DND-41 (cell line): Measurements from ENCODE around the gene FAM169A.

ENCODE experiments used
- ATAC-seq: fragments of 200-7000 bp; cut with Tn5 transposase; 3 replicates; pipeline ENCODE4 v1.9.1; 2021; ENCODE audit warnings: low read depth; ENCODE audit not compliant: insufficient read depth
- DNase-seq: peaks from one replicate; pipeline ENCODE4 v3.0.0-alpha.2; 2020
- H2AFZ ChIP-seq: 2 replicates; pipeline ENCODE4 v1.6.0; 2012; ENCODE audit warnings: low read depth, low read length
- H3K27ac ChIP-seq: 2 replicates; pipeline ENCODE4 v1.5.1; 2012; ENCODE audit warnings: low read length, inconsistent platforms
- H3K27me3 ChIP-seq: fragments of 200-600 bp; sonication (generic); 2 replicates; pipeline ENCODE4 v1.6.0; 2012; ENCODE audit warnings: low read length, mild to moderate bottlenecking, inconsistent platforms; ENCODE audit not compliant: insufficient read depth, poor library complexity
- H3K36me3 ChIP-seq: 2 replicates; pipeline ENCODE4 v1.5.1; 2012; ENCODE audit warnings: low read length, inconsistent platforms; ENCODE audit not compliant: insufficient read depth
- H3K4me1 ChIP-seq: 2 replicates; pipeline ENCODE4 v1.5.1; 2012; ENCODE audit warnings: mild to moderate bottlenecking, low read length; ENCODE audit not compliant: insufficient read depth
- H3K4me2 ChIP-seq: 2 replicates; pipeline ENCODE4 v1.6.0; 2012; ENCODE audit warnings: mild to moderate bottlenecking, moderate library complexity, low read length, inconsistent platforms; ENCODE audit not compliant: insufficient read depth
- H3K4me3 ChIP-seq, 2 experiments: fragments of 200-600 bp in 1 of 2; shearing (Covaris generic) in 1 of 2; 2 replicates each; pipeline ENCODE4 v1.5.1; 2012 to 2016; ENCODE audit warnings: inconsistent platforms in 2 of 2, low read length in 2 of 2, mild to moderate bottlenecking in 2 of 2, low read depth in 1 of 2, moderate library complexity in 1 of 2
- H3K79me2 ChIP-seq: 2 replicates; pipeline ENCODE4 v1.6.0; 2012; ENCODE audit warnings: low read length, inconsistent platforms; ENCODE audit not compliant: insufficient read depth
- H3K9ac ChIP-seq: 2 replicates; pipeline ENCODE4 v1.6.0; 2012; ENCODE audit warnings: low read depth, mild to moderate bottlenecking, inconsistent platforms, low read length, moderate library complexity
- H3K9me3 ChIP-seq: 2 replicates; pipeline ENCODE4 v1.5.1; 2012; ENCODE audit warnings: low read length, moderate library complexity, mild to moderate bottlenecking, inconsistent platforms; ENCODE audit not compliant: insufficient read depth, severe bottlenecking
- H4K20me1 ChIP-seq: 2 replicates; pipeline ENCODE4 v1.6.0; 2012; ENCODE audit warnings: low read length; ENCODE audit not compliant: insufficient read depth
- CTCF ChIP-seq: IDR thresholded peaks from 2 replicates; pipeline ENCODE4 v1.5.1; 2012; ENCODE audit warnings: borderline replicate concordance, low read length, moderate library complexity, mild to moderate bottlenecking; ENCODE audit not compliant: poor library complexity, severe bottlenecking; ENCODE audit errors: extremely low read depth
- EZH2 ChIP-seq: IDR thresholded peaks from 3 replicates; pipeline ENCODE4 v1.6.1; 2012; ENCODE audit warnings: borderline replicate concordance, low read depth, mild to moderate bottlenecking, moderate library complexity, low read length, inconsistent platforms; ENCODE audit not compliant: severe bottlenecking

The FAM169A gene

DNA sequence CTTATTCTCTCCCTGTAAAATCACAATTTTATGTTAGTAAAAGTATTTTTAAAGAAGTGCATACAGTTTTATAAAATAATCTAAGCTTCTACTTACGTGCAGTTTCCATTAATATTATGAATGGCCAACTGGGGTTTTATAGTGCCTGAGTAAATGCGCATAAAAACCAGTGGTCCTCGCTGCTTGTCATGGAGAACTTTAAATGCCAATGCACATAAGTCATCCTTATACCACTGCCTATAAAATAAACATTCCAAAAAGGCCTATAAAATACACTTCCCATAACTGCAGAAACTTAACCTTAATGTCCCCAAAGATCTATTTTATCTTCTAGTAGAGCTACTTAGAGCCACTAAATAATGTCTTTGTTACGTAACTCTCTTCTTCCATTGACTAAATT, 127.8 kb downstream of the FAM169A start:
- Histone ChIP-seq H3K4me1 (no peaks in the 10 kb centered on the region), H3K79me2 (no peaks in the 10 kb centered on the region), H3K4me2 (no peak overlapping the region), H2AFZ (no peak overlapping the region), H3K9ac (no peak overlapping the region), H4K20me1 (no peaks in the 10 kb centered on the region), H3K9me3 (no peaks in the 10 kb centered on the region), H3K4me3 (no peak overlapping the region), H3K27ac (no peak overlapping the region), H3K27me3 (no peaks in the 10 kb centered on the region), H3K36me3 (peaks cover 66% of the 10 kb centered on the region)
- ATAC-seq = no peak
- TF ChIP-seq EZH2 = no peak
- no peak for DNase-seq

- no peak overlapping the region for H3K4me3 ChIP-seq
- no peak overlapping the region for H3K27ac ChIP-seq
- ATAC-seq (no peak), DNase-seq (no peak)
- no peaks in the 10 kb centered on the region for H3K79me2 ChIP-seq
- H3K4me1 ChIP-seq = no peaks in the 10 kb centered on the region
- H3K9ac ChIP-seq = no peak overlapping the region
- H3K4me2 ChIP-seq = no peak overlapping the region
- TF ChIP-seq EZH2 (no peak), CTCF (no peak)
- no peak overlapping the region for H2AFZ ChIP-seq
- H4K20me1 ChIP-seq = no peaks in the 10 kb centered on the region
- H3K9me3 ChIP-seq = no peaks in the 10 kb centered on the region
- H3K36me3 ChIP-seq = peaks cover 70% of the 10 kb centered on the region
- no peaks in the 10 kb centered on the region for H3K27me3 ChIP-seq
Measured at GRCh38 chr5:74736759-74737158, 129.4 kb downstream of the FAM169A start.
